HCT116 (cell line): Measurements from ENCODE around the gene RECQL5. TPM values are rescaled to one million over a fixed set of nuclear protein-coding genes. Genes with fewer than 3 reads are reported as not detected.

Source experiments
- ATAC-seq: fragments of 200-7000 bp; cut with Tn5 transposase; 2 replicates; pipeline ENCODE4 v1.9.1; 2020; ENCODE audit warnings: mild to moderate bottlenecking, moderate library complexity
- BruUV-seq: library from RNA; stranded (reverse); fragments of 400-500 nt; replicated peaks from 2 replicates; lab custom pipeline; 2021; lab: Mats Ljungman, UMichigan
- CTCF ChIA-PET: fragments of 300-600 bp; sonication (Branson Sonifier 250); formaldehyde crosslinking; loops from one replicate; lab custom pipeline; 2021; ENCODE audit warnings: antibody characterized with exemption; lab: Charles Lee
- POLR2A ChIA-PET: fragments of 300-600, 350-600 bp; sonication (Branson Sonifier 250); formaldehyde crosslinking; loops from one replicate; lab custom pipeline; 2021; ENCODE audit warnings: antibody characterized with exemption; lab: Charles Lee
- RAD21 ChIA-PET, 2 experiments: fragments of 300-600 bp; sonication (Branson Sonifier 250); formaldehyde crosslinking; loops; one replicate each; lab custom pipeline; 2023; ENCODE audit warnings: low total read pairs in 2 of 2; ENCODE audit not compliant: uncharacterized antibody in 2 of 2, unreplicated experiment in 2 of 2, low non-redundant PET in 1 of 2; lab: Charles Lee
- DNase-seq: peaks from one replicate; pipeline ENCODE4 v3.0.0-alpha.2; 2010; ENCODE audit warnings: low read depth, low spot score
- H2AFZ ChIP-seq: fragments of 200-600 bp; shearing (Covaris generic), sonication (generic); 2 replicates; pipeline ENCODE4 v1.6.1; 2017; ENCODE audit warnings: low read depth, mixed run types, mixed read lengths, antibody characterized with exemption, low read length; ENCODE audit not compliant: poor library complexity, severe bottlenecking
- H3K27ac ChIP-seq: 2 replicates; pipeline ENCODE4 v1.5.1; 2012; ENCODE audit warnings: low read depth, low read length
- H3K27me3 ChIP-seq: fragments of 200-600 bp; sonication (generic); 2 replicates; pipeline ENCODE4 v1.6.1; 2016; ENCODE audit warnings: mixed run types, low read length, mixed read lengths; ENCODE audit not compliant: insufficient read depth
- H3K36me3 ChIP-seq, 2 experiments: fragments of 200-500 bp in 1 of 2; fragments of 200-600 bp in 1 of 2; sonication (Bioruptor generic) in 1 of 2; sonication (generic) in 1 of 2; 2 replicates each; pipeline versions ENCODE4 v1.5.1 to v1.6.1; 2014 to 2016; ENCODE audit warnings: low read length in 2 of 2, inconsistent platforms in 1 of 2, mixed read lengths in 1 of 2, mixed run types in 1 of 2; ENCODE audit not compliant: insufficient read depth in 2 of 2, control insufficient read depth in 1 of 2
- H3K4me1 ChIP-seq, 2 experiments: fragments of 200-600 bp in 1 of 2; sonication (generic) in 1 of 2; 2 replicates each; pipeline versions ENCODE4 v1.5.1 to v1.6.1; 2012 to 2017; ENCODE audit warnings: low read length in 2 of 2, inconsistent platforms in 1 of 2, mild to moderate bottlenecking in 1 of 2, mixed read lengths in 1 of 2, mixed run types in 1 of 2, moderate library complexity in 1 of 2; ENCODE audit not compliant: insufficient read depth in 2 of 2, control insufficient read depth in 1 of 2
- H3K4me2 ChIP-seq: fragments of 200-600 bp; sonication (generic); 2 replicates; pipeline ENCODE4 v1.6.1; 2017; ENCODE audit warnings: mixed run types, low read length, mixed read lengths
- H3K4me3 ChIP-seq, 2 experiments: fragments of 200-600 bp in 1 of 2; sonication (generic) in 1 of 2; replicated peaks in 1 of 2; 2 replicates each; pipeline ENCODE4 v1.5.1; 2011 to 2016; ENCODE audit warnings: low read length in 2 of 2, control low read depth in 1 of 2, low read depth in 1 of 2, mild to moderate bottlenecking in 1 of 2, mixed read lengths in 1 of 2, mixed run types in 1 of 2
- H3K79me2 ChIP-seq: fragments of 200-600 bp; sonication (generic); 2 replicates; pipeline ENCODE4 v1.6.1; 2017; ENCODE audit warnings: mild to moderate bottlenecking, mixed run types, low read length, moderate library complexity, mixed read lengths; ENCODE audit not compliant: insufficient read depth
- H3K9ac ChIP-seq: fragments of 200-600 bp; sonication (generic); 2 replicates; pipeline ENCODE4 v1.6.1; 2016; ENCODE audit warnings: low read length, mixed read lengths
- H3K9me2 ChIP-seq: fragments of 200-600 bp; sonication (generic), shearing (Covaris generic); 2 replicates; pipeline ENCODE4 v1.6.1; 2017; ENCODE audit warnings: mixed run types, mild to moderate bottlenecking, moderate library complexity; ENCODE audit not compliant: insufficient read depth
- H3K9me3 ChIP-seq, 2 experiments: fragments of 200-500 bp in 1 of 2; fragments of 200-600 bp in 1 of 2; sonication (Bioruptor generic) in 1 of 2; sonication (generic) in 1 of 2; 2 replicates each; pipeline ENCODE4 v1.6.1; 2014 to 2017; ENCODE audit warnings: low read length in 2 of 2, mixed read lengths in 2 of 2, inconsistent platforms in 1 of 2, low read depth in 1 of 2, mild to moderate bottlenecking in 1 of 2, mixed run types in 1 of 2, moderate library complexity in 1 of 2; ENCODE audit not compliant: control insufficient read depth in 1 of 2, insufficient read depth in 1 of 2
- H4K20me1 ChIP-seq: fragments of 200-600 bp; sonication (generic), shearing (Covaris generic); 2 replicates; pipeline ENCODE4 v1.6.1; 2017; ENCODE audit warnings: mixed run types, mild to moderate bottlenecking, moderate library complexity; ENCODE audit not compliant: insufficient read depth
- CTCF ChIP-seq, 3 experiments: fragments of 200-600 bp in 1 of 3; sonication (generic) in 1 of 3; IDR thresholded peaks in 2 of 3; conservative IDR thresholded peaks in 1 of 3; 2 replicates each; pipeline ENCODE4 v1.5.1; 2012 to 2017; ENCODE audit warnings: low read depth in 2 of 3, low read length in 2 of 3, antibody characterized with exemption in 1 of 3, borderline replicate concordance in 1 of 3, control low read depth in 1 of 3, mild to moderate bottlenecking in 1 of 3, mixed read lengths in 1 of 3, mixed run types in 1 of 3, moderate library complexity in 1 of 3; ENCODE audit not compliant: insufficient read depth in 1 of 3
- MAX ChIP-seq: IDR thresholded peaks from 2 replicates; pipeline ENCODE4 v1.6.1; 2012
- POLR2A ChIP-seq: IDR thresholded peaks from 2 replicates; pipeline ENCODE4 v1.7.0; 2011; ENCODE audit warnings: borderline replicate concordance; ENCODE audit not compliant: insufficient read depth, insufficient read length; ENCODE audit errors: extremely low read depth
- RAD21 ChIP-seq: IDR thresholded peaks from 2 replicates; pipeline ENCODE4 v1.6.1; 2012; ENCODE audit warnings: low read depth, mild to moderate bottlenecking
- REST ChIP-seq: IDR thresholded peaks from 2 replicates; pipeline ENCODE4 v1.6.1; 2012; ENCODE audit warnings: low read depth
- YY1 ChIP-seq: IDR thresholded peaks from 2 replicates; pipeline ENCODE4 v1.6.1; 2011; ENCODE audit warnings: low read length, low read depth, moderate library complexity, mild to moderate bottlenecking; ENCODE audit not compliant: insufficient replicate concordance; ENCODE audit errors: extremely low read depth
- ZNF274 ChIP-seq: fragments of 200-500 bp; sonication (Bioruptor generic); IDR thresholded peaks from 2 replicates; pipeline ENCODE4 v1.6.1; 2014; ENCODE audit warnings: mild to moderate bottlenecking, low read depth, low read length, inconsistent platforms
- intact Hi-C: fragments of 100-400 bp; cut with micrococcal nuclease; formaldehyde crosslinking; loops from 2 replicates; pipeline ENCODE4 v1.10.0; 2022
- total RNA-seq: library from RNA; stranded (reverse); gene quantifications from one replicate; pipeline ENCODE4 v1.2.1, GENCODE V29; 2021; ENCODE audit not compliant: unreplicated experiment

RECQL5 gene
- total RNA-seq, 1 experiment from 2014 or later: 83.3 TPM

- Histone ChIP-seq H3K27me3 (no peaks in the 10 kb centered on the region), H4K20me1 (no peaks in the 10 kb centered on the region), H3K4me3 (peak within 1 kb of the TSS in 1 of 2 experiments; percentile 6; a peak in 1 of 4 replicates), H3K36me3 (0 out of 4 replicates have a peak, but pooled peaks cover 0 to 2% of the 10 kb centered on the region in 2 experiments), H2AFZ (no peak within 1 kb of the TSS), H3K79me2 (no peaks in the 10 kb centered on the region), H3K4me1 (peaks cover 15 to 22% of the 10 kb centered on the region in 2 experiments), H3K9me2 (no peaks in the 10 kb centered on the region), H3K9me3 (no peaks in the 10 kb centered on the region), H3K4me2 (peak within 1 kb of the TSS; percentile 60), H3K27ac (peak within 1 kb of the TSS; percentile 73), H3K9ac (peak within 1 kb of the TSS; percentile 47)
- DNase-seq (peak; percentile 63), ATAC-seq (peak; percentile 89)
- RAD21 ChIA-PET: interaction anchor here (0.6 to 2.8 kb wide), 13 partner anchors 12 to 132 kb away, joined by 3 to 18 read pairs (median 6); partner anchors contain the start of gene GALK1 (in 1 of the 2)
- no TSS peak for BruUV-seq
- POLR2A ChIA-PET: interaction anchor here (0.9 to 2.4 kb wide), 5 partner anchors 13 to 147 kb away, joined by 3 to 17 read pairs (median 4); a partner anchor contains a TSS
- intact Hi-C loops: loop anchor here (1.0 to 5.0 kb wide), 3 partner anchors 20 to 116 kb away; partner anchors contain the start of genes CASKIN2 and TSEN54
- CTCF ChIA-PET: interaction anchor here (0.6 to 2.8 kb wide), 50 partner anchors 9 to 212 kb away, joined by 3 to 169 read pairs (median 6); partner anchors contain the start of genes GALK1, ITGB4, RECQL5 and SAP30BP
- TF ChIP-seq RAD21 (peak; percentile 92), MAX (no peak), YY1 (peak; percentile 28), POLR2A (no peak), REST (no peak), ZNF274 (no peak), CTCF (IDR thresholded peaks at IDR 0.05 in 2 of 3, conservative IDR thresholded peaks at IDR 0.05 in 1 of 3; ENCODE audit: borderline replicate concordance in 1 of 3, insufficient read depth in 1 of 3, low read depth in 2 of 3, low read length in 2 of 3) (peak; percentile 95 to 99 (median 99))
Observed at GRCh38 chr17:75632863-75633485, 34.0 kb downstream of the RECQL5 start, which contains the start of gene SMIM5. TSS of gene SMIM5 (plus strand) at chr17:75633434. CDS start at chr17:75640202, 6,768 bp downstream.
